GM18498 (cell line): Measurements from ENCODE around the gene HSDL2.
"Not testable (repeated sequence)": the region's sequence is repeated elsewhere in the genome, so short reads cannot be mapped to it uniquely, and the experiment has no call there.

Experiments used
- ATAC-seq: cut with Tn5 transposase; IDR thresholded peaks from one replicate; pipeline ENCODE4 v1.9.1; 2021; ENCODE audit warnings: mild to moderate bottlenecking, moderate library complexity; ENCODE audit not compliant: unreplicated experiment

HSDL2 gene

DNA sequence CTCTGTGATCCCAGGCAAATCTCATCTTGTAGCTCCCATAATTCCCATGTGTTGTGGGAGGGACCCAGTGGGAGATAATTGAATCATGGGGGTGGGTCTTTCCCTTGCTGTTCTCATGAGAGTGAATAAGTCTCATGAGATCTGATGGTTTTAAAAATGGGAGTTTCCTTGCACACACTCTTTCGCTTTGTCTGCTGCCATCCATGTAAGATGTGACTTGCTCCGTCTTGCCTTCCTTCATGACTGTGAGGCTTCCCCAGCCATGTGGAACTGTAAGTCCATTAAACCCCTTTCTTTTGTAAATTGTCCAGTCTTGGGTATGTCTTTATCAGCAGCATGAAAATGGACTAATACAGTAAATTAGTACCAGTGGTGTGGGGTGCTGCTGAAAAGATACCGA lies 14.7 kb upstream of the HSDL2 start:
- not testable (repeated sequence) for ATAC-seq

DNA sequence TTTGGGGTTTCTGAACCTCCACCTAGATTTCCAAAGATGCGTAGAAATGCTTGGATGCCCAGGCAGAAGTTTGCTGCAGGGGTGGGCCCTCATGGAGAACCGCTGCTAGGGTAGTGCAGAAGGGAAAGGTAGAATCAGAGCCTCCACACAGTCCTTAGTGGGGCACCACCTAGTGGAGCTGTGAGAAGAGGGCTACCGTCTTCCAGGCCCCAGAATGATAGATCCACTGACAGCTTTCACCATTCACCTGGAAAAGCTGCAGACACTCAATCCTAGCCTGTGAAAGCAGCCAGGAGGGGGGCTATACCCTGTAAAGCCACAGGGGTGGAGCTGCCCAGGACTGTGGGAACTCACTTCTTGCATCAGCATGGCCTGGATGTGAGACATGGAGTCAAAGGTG lies 13.3 kb upstream of the HSDL2 start:
- ATAC-seq, result no peak

DNA sequence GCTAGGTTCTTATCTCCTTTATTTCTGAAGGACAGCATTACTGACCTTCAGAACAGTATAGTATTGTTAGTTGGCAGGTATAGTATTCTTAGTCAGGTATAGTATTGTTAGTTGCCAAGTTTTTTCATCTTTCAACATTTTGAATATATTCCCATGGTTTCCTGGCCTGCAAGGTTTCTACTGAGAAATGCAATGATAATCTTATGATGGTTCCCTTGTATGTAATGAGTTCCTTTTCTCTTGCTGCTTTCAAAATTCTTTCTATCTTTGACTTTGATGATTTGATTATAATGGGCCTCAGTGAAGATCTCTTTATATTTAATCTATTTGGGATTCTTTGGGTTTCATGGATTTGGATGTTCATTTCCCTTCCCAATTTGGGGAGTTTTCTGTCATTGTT lies 12.4 kb upstream of the HSDL2 start:
- ATAC-seq, result no peak

DNA sequence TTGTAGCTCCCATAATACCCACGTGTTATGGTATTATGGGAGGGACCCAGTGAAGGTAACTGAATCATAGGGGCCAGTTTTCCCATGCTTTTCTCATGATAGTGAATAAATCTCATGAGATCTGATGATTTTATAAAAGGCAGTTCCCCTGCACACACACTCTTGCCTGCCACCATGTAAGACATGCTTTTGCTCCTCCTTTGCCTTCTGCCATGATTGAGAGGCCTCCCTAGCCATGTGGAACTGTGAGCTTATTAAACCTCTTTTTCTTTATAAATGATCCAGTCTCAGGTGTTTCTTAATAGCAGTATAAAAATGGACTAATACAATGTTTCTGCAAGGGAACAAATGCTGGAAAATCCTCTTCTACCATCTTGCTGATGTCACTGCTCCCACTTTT lies 10.1 kb upstream of the HSDL2 start:
- ATAC-seq, result no peak

DNA sequence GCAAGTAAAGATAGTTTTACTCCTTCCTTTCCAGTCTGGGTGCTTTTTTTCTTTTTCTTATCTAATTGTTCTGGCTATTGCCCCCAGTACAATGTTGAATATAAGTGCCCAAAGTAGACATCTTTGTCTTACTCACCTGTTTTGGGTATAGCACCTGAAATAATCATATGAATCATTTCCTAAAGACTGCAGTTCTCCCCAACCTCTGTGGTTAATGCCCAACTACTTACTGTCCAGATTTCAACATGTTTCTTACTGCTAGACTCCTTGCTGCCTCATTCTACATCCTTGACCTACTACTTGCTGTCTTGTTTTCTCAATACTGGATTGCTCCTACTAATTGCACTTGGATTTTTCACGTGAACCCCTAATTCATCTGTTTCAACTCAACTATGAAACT lies 8.8 kb upstream of the HSDL2 start:
- ATAC-seq, result no peak

DNA sequence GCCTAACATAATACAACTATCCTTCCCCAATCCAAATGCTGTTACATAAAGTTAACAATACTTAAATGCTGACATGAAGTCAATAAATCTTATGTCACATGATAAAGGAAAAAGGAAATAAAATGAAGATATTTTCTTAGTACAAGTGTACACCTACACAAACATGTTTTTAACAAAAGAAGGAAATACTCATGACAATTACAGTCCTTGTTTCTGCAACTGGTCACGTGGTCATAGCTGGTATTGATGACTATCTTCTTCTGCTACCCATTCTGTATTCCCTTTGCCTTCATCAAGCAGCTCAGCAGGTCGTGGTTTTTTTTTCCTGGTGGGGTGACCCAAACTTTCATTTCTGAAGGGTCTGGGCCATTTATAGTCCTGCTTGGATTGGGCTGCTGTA lies 6.2 kb upstream of the HSDL2 start:
- not testable (repeated sequence) for ATAC-seq

DNA sequence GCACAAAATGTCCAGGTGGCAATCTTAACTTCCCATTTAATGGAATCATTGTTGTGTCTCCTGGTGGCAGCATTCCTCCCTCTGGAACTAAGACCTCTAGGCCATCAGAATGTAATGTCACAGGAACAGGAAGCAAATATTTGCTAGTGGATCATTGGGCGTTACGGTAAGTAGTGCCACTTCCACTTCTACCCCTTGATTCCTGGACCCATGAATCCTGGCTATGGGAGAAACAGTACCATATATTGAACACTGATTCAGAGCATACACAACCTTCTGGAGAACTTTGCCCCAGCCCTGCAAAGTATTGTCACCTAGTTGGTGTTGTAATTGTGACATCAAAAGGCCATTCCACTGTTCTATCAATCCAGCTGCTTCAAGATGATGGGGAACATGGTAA lies 5.7 kb upstream of the HSDL2 start:
- not testable (repeated sequence) for ATAC-seq

DNA sequence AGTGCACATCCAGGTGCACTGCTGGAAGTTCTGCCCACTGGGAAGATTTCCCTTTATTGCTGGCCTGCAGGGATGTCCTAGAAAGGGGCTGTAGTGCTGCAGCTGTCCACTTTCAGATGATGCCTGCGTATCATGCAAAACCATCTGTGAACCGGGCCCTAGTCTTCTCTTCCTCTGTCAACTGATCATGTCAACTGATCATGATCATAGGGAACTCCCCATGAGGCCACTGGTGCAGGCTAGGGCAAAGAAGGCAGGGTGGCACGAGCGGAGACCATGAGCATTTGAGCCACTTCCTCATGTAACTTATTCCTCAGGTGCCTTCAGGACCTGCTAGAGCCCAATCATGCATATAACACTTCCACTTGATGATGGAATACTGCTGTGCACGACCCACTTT lies 4.5 kb upstream of the HSDL2 start:
- no peak for ATAC-seq

- ATAC-seq, result no peak
Measured at GRCh38 chr9:112377087-112377486, 2.8 kb upstream of the HSDL2 start.

DNA sequence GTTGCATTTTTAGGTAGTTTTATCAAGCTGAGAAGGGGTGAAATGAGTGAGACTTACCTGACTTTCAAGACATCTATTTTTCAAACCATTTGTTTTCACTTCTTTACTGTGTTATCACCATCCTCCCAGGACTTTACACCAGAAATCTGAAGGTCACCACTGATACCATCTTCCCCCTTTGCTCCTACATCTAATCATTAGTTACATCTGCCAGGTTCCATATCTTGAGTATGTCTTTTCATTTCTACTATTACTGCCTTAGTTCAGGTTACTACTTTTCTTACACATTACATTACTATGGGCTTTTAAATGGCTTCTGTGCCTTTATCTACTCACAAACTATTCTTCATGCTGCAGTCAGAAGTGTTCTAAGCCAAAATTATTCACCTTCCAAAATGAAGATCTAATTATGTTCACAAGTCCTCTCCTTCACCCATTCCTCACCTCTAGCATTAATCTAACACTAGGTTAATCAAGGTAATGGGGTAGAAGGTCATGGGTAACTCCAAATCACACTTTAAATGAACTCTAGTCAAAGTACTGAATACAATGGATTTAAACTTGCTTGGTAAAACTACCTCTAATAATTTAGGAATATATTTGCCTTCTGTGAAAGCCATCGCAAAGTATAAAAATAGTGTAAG lies 2.1 kb upstream of the HSDL2 start:
- no peak for ATAC-seq

DNA sequence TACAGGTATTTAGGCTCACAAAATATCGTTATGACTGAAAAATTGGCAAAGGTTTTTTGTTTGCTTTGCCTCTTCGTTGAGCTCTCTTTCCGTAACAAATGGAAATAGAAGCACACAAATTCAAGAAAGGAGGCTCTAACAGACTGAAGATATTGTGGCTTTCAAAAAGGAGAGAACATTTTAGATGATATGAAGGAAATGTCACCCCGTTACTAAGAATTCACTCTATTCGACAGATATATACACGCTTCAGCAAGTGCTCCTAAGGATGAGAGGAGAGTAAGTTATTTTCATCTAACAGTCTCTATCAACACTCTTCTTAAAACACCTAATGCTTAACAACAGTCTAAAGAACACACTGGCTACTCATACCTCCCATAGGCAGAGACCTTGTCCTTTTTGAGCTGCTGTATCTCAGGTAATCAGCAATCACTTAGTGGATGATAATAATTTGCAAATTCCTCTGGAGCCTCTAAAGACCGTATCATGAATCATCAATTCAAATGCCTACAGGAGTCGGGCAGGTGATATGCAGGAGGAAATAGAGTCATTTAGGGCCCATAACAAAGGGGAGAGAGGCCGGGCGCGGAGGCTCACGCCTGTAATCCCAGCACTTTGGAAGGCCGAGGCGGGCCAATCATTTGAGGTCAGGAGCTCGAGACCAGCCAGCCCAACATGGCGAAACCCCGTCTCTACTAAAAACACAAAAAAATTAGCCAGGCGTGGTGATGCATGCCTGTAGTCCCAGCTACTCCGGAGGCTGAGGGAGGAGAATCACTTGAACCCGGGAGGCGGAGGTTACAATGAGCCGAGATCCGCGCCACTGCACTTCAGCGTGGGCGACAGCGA lies 1.4 kb upstream of the HSDL2 start:
- peak; percentile 7 for ATAC-seq

DNA sequence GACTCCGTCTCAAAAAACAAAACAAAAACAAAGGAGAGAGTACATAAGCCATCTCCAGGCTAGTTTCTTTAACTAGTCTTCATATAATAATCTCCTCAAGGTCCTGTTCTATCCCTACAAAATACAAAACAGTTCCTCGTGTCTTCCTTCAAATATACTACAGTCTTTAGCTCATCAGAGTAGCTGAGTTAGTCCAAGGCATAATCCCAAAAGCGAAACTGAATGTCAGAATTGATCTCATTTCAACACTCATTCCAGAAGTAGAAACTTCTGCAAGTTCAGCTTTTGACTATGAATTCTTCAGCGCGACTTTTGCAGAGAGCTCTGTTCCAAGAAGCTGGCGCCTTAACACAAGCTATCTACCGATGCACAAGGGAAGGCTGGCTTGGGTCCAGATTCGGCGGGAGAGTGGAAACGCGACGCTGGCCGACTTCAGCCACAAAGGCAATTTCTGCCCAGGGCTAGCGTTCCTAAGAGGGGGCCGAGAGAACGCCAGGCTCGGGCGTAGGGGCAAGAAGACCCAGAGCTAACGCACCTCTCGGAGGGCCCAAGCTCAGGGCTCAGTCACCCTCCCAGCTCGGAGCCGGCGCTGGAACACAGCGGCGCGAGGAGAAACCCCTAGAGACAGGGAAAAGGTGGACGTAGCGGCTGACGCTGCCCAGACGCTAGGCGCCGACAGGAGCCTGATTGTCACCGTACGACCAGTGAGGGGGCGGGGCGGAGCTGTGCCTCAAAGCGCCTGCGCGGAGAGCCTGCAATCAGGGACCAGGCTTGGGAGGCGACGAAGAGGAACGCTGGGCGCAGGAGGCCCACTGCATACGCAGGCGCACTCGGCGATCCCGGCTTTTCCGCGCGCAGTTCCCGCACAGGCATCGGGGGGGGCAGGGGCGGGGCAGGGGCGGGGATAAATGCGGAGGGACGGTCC lies 469 bp upstream of the HSDL2 start:
- peak; percentile 86 for ATAC-seq

- no peak for ATAC-seq
Measured at GRCh38 chr9:112380825-112381221, 915 bp downstream of the HSDL2 start.

DNA sequence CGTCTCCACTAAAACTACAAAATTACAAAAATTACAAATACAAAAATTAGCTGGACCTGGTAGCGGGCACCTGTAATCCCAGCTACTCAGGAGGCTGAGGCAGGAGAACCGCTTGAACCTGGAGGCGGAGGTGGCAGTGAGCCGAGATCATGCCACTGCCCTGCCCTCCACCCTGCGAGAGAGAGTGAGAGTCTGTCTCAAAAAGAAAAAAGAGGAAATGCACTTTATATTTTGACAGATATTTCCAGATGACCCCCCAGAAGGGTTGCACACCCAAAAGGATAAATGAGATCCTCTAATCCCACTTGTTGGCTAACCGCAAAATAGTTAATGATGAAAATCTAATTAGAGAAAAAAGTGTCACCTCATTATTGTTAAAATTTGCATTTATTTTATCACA lies 2.2 kb downstream of the HSDL2 start:
- ATAC-seq, result no peak

- no peak for ATAC-seq
Measured at GRCh38 chr9:112382501-112383364, 2.8 kb downstream of the HSDL2 start.

DNA sequence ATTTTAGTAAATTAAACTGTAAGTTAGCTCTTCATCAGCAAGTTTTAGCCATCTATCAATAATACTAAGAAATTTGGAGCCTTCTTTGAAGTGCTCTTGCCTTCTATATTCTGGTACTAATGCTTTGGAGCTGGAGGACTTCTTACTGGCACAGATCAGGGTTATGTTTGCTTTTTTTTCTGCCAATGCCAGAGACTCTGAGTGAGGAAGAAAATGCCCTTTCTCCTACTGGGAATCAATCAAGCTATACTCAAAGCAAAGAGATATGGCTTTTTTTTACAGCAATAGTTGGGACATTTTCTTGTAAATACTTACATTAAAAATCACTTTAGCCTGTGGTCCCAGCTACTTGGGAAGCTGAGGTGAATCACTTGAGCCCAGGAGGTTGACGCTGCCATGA lies 4.3 kb downstream of the HSDL2 start:
- ATAC-seq, result no peak

DNA sequence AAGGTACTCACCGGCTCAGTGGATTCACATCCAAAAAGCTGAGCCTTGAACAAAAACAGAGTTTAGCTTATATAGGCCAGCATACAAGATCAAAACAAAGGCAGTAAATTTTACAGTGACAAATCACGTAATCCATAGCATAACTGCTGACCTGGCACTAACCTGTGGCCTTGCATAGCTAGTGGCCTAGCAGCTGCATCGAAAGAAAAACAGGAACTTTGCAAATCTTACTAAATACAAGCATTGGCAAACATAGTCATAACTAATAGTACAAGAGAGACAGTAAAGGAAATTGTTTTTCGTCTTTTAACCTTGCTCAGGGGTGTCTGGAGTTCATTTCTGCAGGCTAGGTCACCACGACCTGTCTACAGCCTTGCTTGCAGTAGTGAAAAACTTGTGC lies 4.8 kb downstream of the HSDL2 start:
- no peak for ATAC-seq

GRCh38 chr9:112387115-112387514 lies 7.2 kb downstream of the HSDL2 start:
- no peak for ATAC-seq

GRCh38 chr9:112389897-112390296 lies 10.0 kb downstream of the HSDL2 start:
- not testable (repeated sequence) for ATAC-seq

- not testable (repeated sequence) for ATAC-seq
Measured at GRCh38 chr9:112391936-112392560, 12.1 kb downstream of the HSDL2 start.
